ENCODE measurements around the gene ARRDC4. TPM values are rescaled to one million over a fixed set of nuclear protein-coding genes. Genes with fewer than 3 reads are reported as not detected.

Gene ARRDC4
- total and polyA plus RNA-seq, 2 of the 8 experiments (the other 6 are each of a cell fraction or from before 2014, with no cell fraction given), result 3.5 to 3.8 TPM

DNA sequence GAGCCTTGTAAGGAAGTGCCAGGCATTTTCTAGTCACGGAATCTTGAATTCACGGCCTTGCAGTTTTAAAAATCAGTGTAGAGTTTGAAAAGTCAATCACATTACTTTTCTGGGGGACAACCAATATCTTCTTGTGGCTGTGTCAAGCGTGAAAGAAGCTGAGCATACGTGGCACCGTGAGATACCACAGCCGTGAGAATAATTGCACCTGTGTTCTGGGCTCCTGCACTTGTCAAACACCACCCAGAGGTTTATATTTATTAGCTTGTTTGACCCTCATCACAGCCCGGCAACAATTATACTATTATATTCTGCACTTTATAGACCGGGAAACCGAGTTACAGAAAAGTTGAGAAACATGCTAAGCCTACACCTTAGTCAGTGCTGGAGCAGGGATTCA, 45.2 kb downstream of the ARRDC4 start:
- peaks cover 19% of the 10 kb centered on the region; the same call in 1 of the 2 replicates for H3K23me2 ChIP-seq (ENCODE audit: low read depth, low read length)
- no peak overlapping the region for H4K91ac ChIP-seq (replicated peaks; ENCODE audit: insufficient read length, low read length)
- H3K79me1 ChIP-seq (ENCODE audit: low read depth, low read length), result no peaks in the 10 kb centered on the region; the same call in 1 of the 2 replicates
- no peak overlapping the region for H2AFZ ChIP-seq (ENCODE audit: low read length)
- POLR2A ChIA-PET (ENCODE audit: partially characterized antibody), result no interaction called here
- H3K9me3 ChIP-seq (ENCODE audit: insufficient read depth in 2 of 2, low read depth in 1 of 2, low read length in 1 of 2), result peaks cover 0 to 10% of the 10 kb centered on the region in 2 experiments; a peak in 2 of 4 replicates
- H3K9ac ChIP-seq (replicated peaks in 1 of 4; ENCODE audit: extremely low read depth in 1 of 4, low read depth in 3 of 4, low read length in 3 of 4), result no peak overlapping the region
- 70% methylated on average over 9 of the region's 9 CpGs; no CpG with 5 or more reads in 1 of the 2 experiments for WGBS, 2 experiments (ENCODE audit: extremely low coverage in 1 of 2, insufficient coverage in 1 of 2, insufficient read length in 1 of 2, insufficient replicate concordance in 2 of 2, low coverage in 1 of 2, low lambda C conversion rate in 2 of 2, missing lambda C conversion rate in 1 of 2)
- no peak overlapping the region for H2BK20ac ChIP-seq (ENCODE audit: low read length)
- no peak overlapping the region for H3K18ac ChIP-seq (ENCODE audit: extremely low read depth, low read length)
- H3K79me2 ChIP-seq (ENCODE audit: control insufficient read depth in 1 of 2, insufficient read depth in 2 of 2, low read length in 2 of 2), result peaks cover 0 to 9% of the 10 kb centered on the region in 2 experiments; a peak in 2 of 4 replicates
- peaks cover 0 to 17% of the 10 kb centered on the region in 2 experiments for H4K20me1 ChIP-seq (replicated peaks in 1 of 2; ENCODE audit: control insufficient read depth in 1 of 2, insufficient read depth in 2 of 2, low read length in 2 of 2)
- no peaks in the 10 kb centered on the region; a peak in 1 of 8 replicates for H3K36me3 ChIP-seq (ENCODE audit: control insufficient read depth in 2 of 4, insufficient read depth in 4 of 4, low read length in 3 of 4)
- no peak overlapping the region for H4K5ac ChIP-seq (ENCODE audit: insufficient read length, low read depth, low read length)
- no peak overlapping the region for H2BK12ac ChIP-seq (ENCODE audit: low read depth, low read length)
- H2BK120ac ChIP-seq (replicated peaks; ENCODE audit: low read depth, low read length), result no peak overlapping the region
- H4K8ac ChIP-seq (ENCODE audit: extremely low read depth, insufficient read depth, low read length), result no peak overlapping the region
- no peak overlapping the region for H2AK5ac ChIP-seq (ENCODE audit: low read depth, low read length)
- DNase-seq (ENCODE audit: low read depth in 1 of 2, low spot score in 2 of 2) (no peak), FAIRE-seq (no peak)
- H3K56ac ChIP-seq (replicated peaks; ENCODE audit: insufficient read length, low read depth, low read length), result no peak overlapping the region
- no peak overlapping the region for H3K4me3 ChIP-seq (ENCODE audit: extremely low read depth in 1 of 4, insufficient read depth in 2 of 4, low read depth in 3 of 4, low read length in 4 of 4)
- H3K4ac ChIP-seq (replicated peaks; ENCODE audit: insufficient read length, low read depth, low read length), result no peak overlapping the region
- no peak overlapping the region for H2BK5ac ChIP-seq (ENCODE audit: low read depth, low read length)
- H3K27ac ChIP-seq (ENCODE audit: low read depth, low read length), result no peak overlapping the region
- TF ChIP-seq SIX5 (IDR thresholded peaks at IDR 0.05; ENCODE audit: low read depth, low read length) (no peak), SRF (IDR thresholded peaks at IDR 0.05; ENCODE audit: low read depth, low read length) (no peak), NRF1 (IDR thresholded peaks at IDR 0.05; ENCODE audit: low read depth, low read length) (no peak), BRCA1 (IDR thresholded peaks at IDR 0.05; ENCODE audit: low read depth, low read length) (no peak), GABPA (IDR thresholded peaks at IDR 0.05; ENCODE audit: borderline replicate concordance, insufficient read depth, low read length) (no peak), RXRA (IDR thresholded peaks at IDR 0.05; ENCODE audit: insufficient read depth, low read depth, low read length) (no peak)
- peaks cover 0 to 4% (median 3%) of the 10 kb centered on the region in 4 experiments; a peak in 3 of 7 replicates for H3K4me1 ChIP-seq (replicated peaks in 1 of 4; ENCODE audit: control insufficient read depth in 3 of 4, insufficient read depth in 4 of 4, low read length in 3 of 4)
- CTCF ChIA-PET (ENCODE audit: partially characterized antibody), result interaction anchor here (0.6 to 0.9 kb wide), 2 partner anchors 10 to 260 kb away, joined by 3 read pairs; no protein-coding TSS in a partner anchor
- no peak overlapping the region for H3K23ac ChIP-seq (ENCODE audit: insufficient read length)
- H3K14ac ChIP-seq (ENCODE audit: insufficient read length), result no peak overlapping the region
- no peaks in the 10 kb centered on the region; a peak in 1 of 7 replicates for H3K27me3 ChIP-seq (replicated peaks in 1 of 4; ENCODE audit: control insufficient read depth in 3 of 4, extremely low read depth in 1 of 4, insufficient read depth in 3 of 4, low read length in 3 of 4)
- H2BK15ac ChIP-seq (ENCODE audit: low read length), result no peak overlapping the region
- H3K4me2 ChIP-seq (ENCODE audit: insufficient read depth in 1 of 2, low read depth in 2 of 2, low read length in 2 of 2), result no peak overlapping the region

Measured in H1 (cell line).